ENCODE results near the gene TOP1.
"Not testable (repeated sequence)": the region's sequence is repeated elsewhere in the genome, so short reads cannot be mapped to it uniquely, and the experiment has no call there.

The TOP1 gene

DNA sequence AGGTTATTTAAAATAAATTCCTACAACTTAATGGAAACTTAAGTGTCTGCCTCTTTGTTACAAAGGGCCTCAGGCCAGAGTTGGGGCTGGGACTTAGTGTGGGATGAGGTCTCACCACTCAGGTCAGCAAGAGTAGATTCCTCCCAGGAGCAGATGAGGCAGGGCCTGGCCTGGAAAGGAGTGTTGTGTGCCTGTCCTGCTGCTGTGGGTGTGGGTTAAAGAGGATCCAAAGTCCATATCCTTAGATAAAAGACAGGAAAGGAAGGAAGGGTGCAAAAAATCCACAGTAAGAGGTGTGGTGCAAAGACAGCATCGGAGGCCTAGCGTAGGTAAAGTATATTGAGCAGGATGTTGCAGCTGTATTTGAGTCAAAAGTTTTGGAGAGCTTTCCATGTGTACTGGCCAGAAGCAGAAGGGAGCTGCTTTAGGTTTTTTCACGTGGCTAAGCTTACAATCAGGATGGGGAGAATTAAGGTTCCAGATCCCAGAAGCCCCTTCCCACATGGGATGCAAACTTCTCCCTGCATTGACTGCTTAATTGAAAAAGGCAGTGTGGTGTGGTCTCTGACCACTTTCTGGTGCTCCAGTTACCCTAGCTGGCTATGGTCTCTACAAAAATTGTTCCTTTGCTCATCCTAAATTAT lies 96.0 kb downstream of the TOP1 start:
- no peak overlapping the region for H3K4me3 ChIP-seq (ENCODE audit: insufficient read depth, low read depth, low read length, poor library complexity, severe bottlenecking)
- DNase-seq: no peak
- H3K27me3 ChIP-seq (replicated peaks; ENCODE audit: control insufficient read depth, insufficient read depth, low read length, poor library complexity, severe bottlenecking): no peaks in the 10 kb centered on the region
- no peaks in the 10 kb centered on the region for H3K9me3 ChIP-seq (ENCODE audit: control insufficient read depth, low read length)
- H3K4me1 ChIP-seq (ENCODE audit: control insufficient read depth, insufficient read depth, low read length, poor library complexity, severe bottlenecking): no peaks in the 10 kb centered on the region
- peaks cover 37% of the 10 kb centered on the region for H3K36me3 ChIP-seq (ENCODE audit: control insufficient read depth, insufficient read depth, low read length)
- no peak overlapping the region for H3K27ac ChIP-seq (ENCODE audit: insufficient read depth, low read length, poor library complexity, severe bottlenecking)

DNA sequence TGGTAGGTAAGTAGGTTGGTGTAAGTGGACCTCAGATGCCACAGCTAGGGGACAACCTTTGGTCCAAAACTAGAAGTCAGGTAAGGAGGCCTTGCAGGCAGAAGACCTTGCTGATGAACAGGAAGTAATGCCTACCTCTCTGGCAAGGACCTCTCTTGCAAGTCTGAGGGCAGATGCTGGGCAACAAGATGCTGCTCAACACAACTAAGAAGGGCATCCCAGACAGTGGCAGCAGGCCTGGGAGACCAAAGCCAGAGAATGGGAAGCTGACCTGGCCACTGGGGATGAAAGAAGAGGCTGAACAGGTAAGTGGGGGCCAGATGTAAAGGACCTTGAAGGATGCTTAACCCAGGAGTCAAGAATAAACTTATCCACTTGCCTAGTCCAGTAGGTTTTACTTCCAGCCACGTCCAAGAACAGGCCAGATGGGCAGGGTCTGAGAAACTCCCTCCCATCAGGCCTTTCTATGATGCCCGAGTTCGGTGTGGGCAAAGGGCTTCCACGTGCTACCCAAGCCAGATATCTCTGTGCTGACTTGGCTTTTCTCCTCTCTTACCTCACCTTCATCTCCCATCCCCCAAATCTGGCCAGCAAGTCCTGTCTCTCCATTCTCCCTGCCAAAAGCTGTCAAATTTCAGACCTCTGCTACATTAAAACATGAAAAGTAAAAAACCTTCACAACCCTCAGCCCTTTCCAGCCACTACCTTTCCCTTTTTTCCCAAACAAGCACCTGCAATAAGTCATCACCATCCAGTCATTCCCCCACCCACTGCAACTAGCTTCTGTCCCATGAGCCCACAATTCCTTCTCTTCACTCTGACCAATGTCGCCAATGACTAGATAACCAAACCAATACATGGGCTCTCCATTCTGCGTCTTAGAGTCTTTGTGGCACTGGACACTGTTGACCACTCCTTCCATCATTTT lies 97.2 kb downstream of the TOP1 start:
- H3K4me1 ChIP-seq (ENCODE audit: control insufficient read depth, insufficient read depth, low read length, poor library complexity, severe bottlenecking): no peaks in the 10 kb centered on the region
- H3K36me3 ChIP-seq (ENCODE audit: control insufficient read depth, insufficient read depth, low read length): peaks cover 28% of the 10 kb centered on the region
- H3K27ac ChIP-seq (ENCODE audit: insufficient read depth, low read length, poor library complexity, severe bottlenecking): no peak overlapping the region
- no peaks in the 10 kb centered on the region for H3K27me3 ChIP-seq (replicated peaks; ENCODE audit: control insufficient read depth, insufficient read depth, low read length, poor library complexity, severe bottlenecking)
- H3K9me3 ChIP-seq (ENCODE audit: control insufficient read depth, low read length): no peaks in the 10 kb centered on the region
- no peak for DNase-seq
- H3K4me3 ChIP-seq (ENCODE audit: insufficient read depth, low read depth, low read length, poor library complexity, severe bottlenecking): no peak overlapping the region

GRCh38 chr20:41126719-41127118 lies 98.1 kb downstream of the TOP1 start:
- H3K27ac ChIP-seq (ENCODE audit: insufficient read depth, low read length, poor library complexity, severe bottlenecking): no peak overlapping the region
- DNase-seq: no peak
- no peaks in the 10 kb centered on the region for H3K4me1 ChIP-seq (ENCODE audit: control insufficient read depth, insufficient read depth, low read length, poor library complexity, severe bottlenecking)
- no peak overlapping the region for H3K4me3 ChIP-seq (ENCODE audit: insufficient read depth, low read depth, low read length, poor library complexity, severe bottlenecking)
- H3K36me3 ChIP-seq (ENCODE audit: control insufficient read depth, insufficient read depth, low read length): peaks cover 22% of the 10 kb centered on the region
- no peaks in the 10 kb centered on the region for H3K27me3 ChIP-seq (replicated peaks; ENCODE audit: control insufficient read depth, insufficient read depth, low read length, poor library complexity, severe bottlenecking)
- no peaks in the 10 kb centered on the region for H3K9me3 ChIP-seq (ENCODE audit: control insufficient read depth, low read length)

GRCh38 chr20:41128317-41128716 lies 99.7 kb downstream of the TOP1 start:
- H3K9me3 ChIP-seq (ENCODE audit: control insufficient read depth, low read length); H3K4me1 ChIP-seq (ENCODE audit: control insufficient read depth, insufficient read depth, low read length, poor library complexity, severe bottlenecking); H3K27me3 ChIP-seq (replicated peaks; ENCODE audit: control insufficient read depth, insufficient read depth, low read length, poor library complexity, severe bottlenecking); H3K4me3 ChIP-seq (ENCODE audit: insufficient read depth, low read depth, low read length, poor library complexity, severe bottlenecking); H3K36me3 ChIP-seq (ENCODE audit: control insufficient read depth, insufficient read depth, low read length); H3K27ac ChIP-seq (ENCODE audit: insufficient read depth, low read length, poor library complexity, severe bottlenecking); DNase-seq: not testable (repeated sequence)

DNA sequence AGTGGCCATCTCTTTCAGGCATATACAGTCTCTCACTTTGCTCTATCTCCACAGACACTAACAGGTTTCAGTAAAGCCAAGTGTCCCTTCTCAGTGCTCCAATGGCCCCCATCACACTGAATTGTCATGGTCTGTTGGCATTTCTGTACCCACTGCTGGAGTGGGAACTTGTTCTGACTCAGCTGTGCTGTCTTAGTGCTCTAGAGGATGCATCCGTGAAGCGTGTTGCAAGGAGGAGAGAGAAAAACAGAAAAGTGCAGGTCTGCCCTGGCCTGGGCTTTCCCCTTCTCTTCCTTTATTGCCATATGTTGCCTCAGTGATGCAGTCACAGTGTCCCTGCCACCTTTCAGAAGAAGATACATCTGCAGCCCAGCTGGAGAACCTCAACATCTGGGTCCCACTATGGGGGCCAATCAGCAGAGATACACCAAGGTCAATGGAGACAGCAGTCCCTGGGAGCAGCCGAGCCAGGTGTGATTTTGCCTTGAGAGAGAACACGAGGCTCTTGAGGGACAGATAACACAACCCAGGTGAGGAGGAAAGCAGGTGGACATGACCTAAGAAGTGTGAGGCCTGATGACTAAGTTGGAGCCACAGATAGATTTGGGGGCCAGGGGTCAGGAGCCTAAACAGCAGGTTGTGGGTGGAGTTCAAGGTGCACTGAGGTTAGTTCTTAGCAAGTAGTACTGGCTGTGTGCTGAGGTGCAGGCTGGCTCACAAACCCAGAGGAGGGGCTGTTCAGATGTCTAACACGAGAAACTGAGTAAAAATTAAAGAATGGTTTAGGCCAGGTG lies 103.2 kb downstream of the TOP1 start:
- no peaks in the 10 kb centered on the region for H3K36me3 ChIP-seq (ENCODE audit: control insufficient read depth, insufficient read depth, low read length)
- H3K9me3 ChIP-seq (ENCODE audit: control insufficient read depth, low read length): no peaks in the 10 kb centered on the region
- H3K27me3 ChIP-seq (replicated peaks; ENCODE audit: control insufficient read depth, insufficient read depth, low read length, poor library complexity, severe bottlenecking): no peaks in the 10 kb centered on the region
- no peak overlapping the region for H3K27ac ChIP-seq (ENCODE audit: insufficient read depth, low read length, poor library complexity, severe bottlenecking)
- DNase-seq: no peak
- peaks cover 5% of the 10 kb centered on the region for H3K4me1 ChIP-seq (ENCODE audit: control insufficient read depth, insufficient read depth, low read length, poor library complexity, severe bottlenecking)
- H3K4me3 ChIP-seq (ENCODE audit: insufficient read depth, low read depth, low read length, poor library complexity, severe bottlenecking): no peak overlapping the region

GRCh38 chr20:41132388-41132775 lies 103.8 kb downstream of the TOP1 start:
- not testable (repeated sequence) for DNase-seq; H3K9me3 ChIP-seq (ENCODE audit: control insufficient read depth, low read length); H3K27ac ChIP-seq (ENCODE audit: insufficient read depth, low read length, poor library complexity, severe bottlenecking); H3K4me1 ChIP-seq (ENCODE audit: control insufficient read depth, insufficient read depth, low read length, poor library complexity, severe bottlenecking); H3K27me3 ChIP-seq (replicated peaks; ENCODE audit: control insufficient read depth, insufficient read depth, low read length, poor library complexity, severe bottlenecking); H3K4me3 ChIP-seq (ENCODE audit: insufficient read depth, low read depth, low read length, poor library complexity, severe bottlenecking); H3K36me3 ChIP-seq (ENCODE audit: control insufficient read depth, insufficient read depth, low read length)

DNA sequence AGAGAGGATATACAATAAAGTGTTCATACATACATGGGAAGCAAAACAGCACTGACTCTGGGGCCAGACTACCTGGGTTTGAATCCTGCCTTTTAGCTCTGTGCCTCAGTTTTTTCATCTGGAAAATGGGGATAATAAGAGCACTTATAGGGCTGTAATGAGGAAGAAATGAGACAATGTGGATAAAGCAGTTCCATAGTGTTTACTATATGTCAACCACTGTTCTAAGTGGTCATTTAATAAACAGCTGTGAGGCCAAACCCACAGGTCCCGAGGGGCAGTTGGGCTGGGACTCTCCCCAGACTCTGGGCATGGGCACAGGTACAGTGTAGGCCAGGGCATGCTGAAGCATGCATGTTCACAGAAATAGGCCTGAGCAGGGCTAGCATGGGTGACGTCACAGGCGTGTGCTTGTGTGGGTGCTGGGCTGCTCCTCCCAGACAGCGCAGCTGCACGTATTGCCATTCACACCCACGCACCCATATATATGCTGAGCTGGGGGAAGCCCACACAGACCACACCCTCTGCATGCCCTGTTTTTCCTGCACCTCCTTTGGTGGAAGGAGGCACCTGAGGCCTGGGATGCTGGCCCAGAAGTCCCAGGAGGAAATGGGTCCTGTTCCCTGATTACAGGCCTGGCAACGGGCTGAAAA lies 105.2 kb downstream of the TOP1 start:
- Histone ChIP-seq H3K27ac (ENCODE audit: insufficient read depth, low read length, poor library complexity, severe bottlenecking) (no peak overlapping the region), H3K4me1 (ENCODE audit: control insufficient read depth, insufficient read depth, low read length, poor library complexity, severe bottlenecking) (peaks cover 5% of the 10 kb centered on the region), H3K9me3 (ENCODE audit: control insufficient read depth, low read length) (no peaks in the 10 kb centered on the region), H3K27me3 (replicated peaks; ENCODE audit: control insufficient read depth, insufficient read depth, low read length, poor library complexity, severe bottlenecking) (no peaks in the 10 kb centered on the region), H3K4me3 (ENCODE audit: insufficient read depth, low read depth, low read length, poor library complexity, severe bottlenecking) (no peak overlapping the region), H3K36me3 (ENCODE audit: control insufficient read depth, insufficient read depth, low read length) (no peaks in the 10 kb centered on the region)
- peak; percentile 24 to 44 (median 40) for DNase-seq

DNA sequence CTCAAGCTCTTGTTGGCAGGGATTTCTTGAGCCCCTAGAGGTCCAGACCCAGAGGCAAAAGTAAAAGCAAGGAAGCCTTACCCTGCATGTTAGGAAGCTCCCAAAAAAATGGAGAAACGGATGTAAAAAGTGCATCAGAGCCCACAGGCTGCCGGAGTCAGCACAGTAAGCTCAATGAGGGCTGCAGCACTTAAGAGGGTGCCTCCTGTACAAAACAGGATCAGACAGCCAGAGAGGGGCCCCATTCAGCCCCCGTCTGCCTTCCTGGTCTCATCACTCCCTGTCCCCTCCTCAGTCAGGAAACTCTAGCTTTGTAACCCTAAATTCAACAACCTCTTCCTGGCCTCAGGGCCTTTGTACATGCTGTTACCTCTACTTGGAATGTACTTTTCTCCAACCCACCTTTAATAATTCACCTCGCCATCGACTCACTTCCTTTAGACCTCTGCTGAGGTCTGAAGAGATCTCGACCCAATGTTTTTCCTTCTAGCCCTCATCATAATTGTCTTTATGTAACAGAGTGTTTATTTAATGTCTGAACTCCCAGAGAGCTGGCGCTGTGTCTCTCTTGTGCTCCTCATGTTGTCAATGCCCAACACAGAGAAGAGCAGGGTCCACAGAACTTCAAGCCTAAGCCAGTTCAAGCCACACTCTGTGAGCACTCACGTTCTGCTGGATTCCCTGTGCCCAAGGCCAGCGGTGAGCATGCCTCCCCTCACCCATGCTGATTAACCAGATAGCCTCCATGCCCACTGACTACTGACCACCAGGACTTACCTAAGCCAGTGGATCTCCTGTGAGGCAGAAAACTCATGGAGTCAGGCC lies 106.0 kb downstream of the TOP1 start:
- Histone ChIP-seq H3K4me3 (ENCODE audit: insufficient read depth, low read depth, low read length, poor library complexity, severe bottlenecking) (no peak overlapping the region), H3K36me3 (ENCODE audit: control insufficient read depth, insufficient read depth, low read length) (no peaks in the 10 kb centered on the region), H3K27me3 (replicated peaks; ENCODE audit: control insufficient read depth, insufficient read depth, low read length, poor library complexity, severe bottlenecking) (no peaks in the 10 kb centered on the region), H3K4me1 (ENCODE audit: control insufficient read depth, insufficient read depth, low read length, poor library complexity, severe bottlenecking) (peaks cover 5% of the 10 kb centered on the region), H3K9me3 (ENCODE audit: control insufficient read depth, low read length) (no peaks in the 10 kb centered on the region), H3K27ac (ENCODE audit: insufficient read depth, low read length, poor library complexity, severe bottlenecking) (no peak overlapping the region)
- no peak for DNase-seq

- Histone ChIP-seq H3K27me3 (replicated peaks; ENCODE audit: control insufficient read depth, insufficient read depth, low read length, poor library complexity, severe bottlenecking) (no peaks in the 10 kb centered on the region), H3K27ac (ENCODE audit: insufficient read depth, low read length, poor library complexity, severe bottlenecking) (no peak overlapping the region), H3K36me3 (ENCODE audit: control insufficient read depth, insufficient read depth, low read length) (no peaks in the 10 kb centered on the region), H3K9me3 (ENCODE audit: control insufficient read depth, low read length) (no peaks in the 10 kb centered on the region), H3K4me3 (ENCODE audit: insufficient read depth, low read depth, low read length, poor library complexity, severe bottlenecking) (no peak overlapping the region), H3K4me1 (ENCODE audit: control insufficient read depth, insufficient read depth, low read length, poor library complexity, severe bottlenecking) (peaks cover 12% of the 10 kb centered on the region)
- DNase-seq: peak; percentile 36 to 52 (median 42)
Observed at GRCh38 chr20:41135187-41135887, 106.7 kb downstream of the TOP1 start.
